Subcutaneous abdominal adipose tissue (tissue), 5 donors: ENCODE data around the gene TAF1.
"Not testable (repeated sequence)": the region's sequence is repeated elsewhere in the genome, so short reads cannot be mapped to it uniquely, and the experiment has no call there.

Source experiments
- H3K27ac ChIP-seq: one replicate; pipeline ENCODE4 v1.7.0; 2013; ENCODE audit warnings: low read depth, mild to moderate bottlenecking, inconsistent platforms, low read length, moderate library complexity
- H3K27me3 ChIP-seq, 5 donors: one replicate each; pipeline ENCODE4 v1.7.0; 2013; ENCODE audit warnings: low read length in 5 of 5, inconsistent platforms in 1 of 5; ENCODE audit not compliant: control insufficient read depth in 5 of 5, insufficient read depth in 4 of 5
- H3K36me3 ChIP-seq, 5 donors: one replicate each; pipeline ENCODE4 v1.7.0; 2013; ENCODE audit warnings: low read length in 5 of 5; ENCODE audit not compliant: control insufficient read depth in 5 of 5, insufficient read depth in 5 of 5
- H3K4me1 ChIP-seq, 5 donors: one replicate each; pipeline ENCODE4 v1.7.0; 2013; ENCODE audit warnings: low read length in 5 of 5, mild to moderate bottlenecking in 3 of 5, moderate library complexity in 1 of 5; ENCODE audit not compliant: control insufficient read depth in 5 of 5, insufficient read depth in 5 of 5
- H3K4me3 ChIP-seq, 5 donors: one replicate each; pipeline ENCODE4 v1.7.0; 2013; ENCODE audit warnings: low read length in 5 of 5, low read depth in 1 of 5
- H3K9ac ChIP-seq, 5 donors: one replicate each; pipeline ENCODE4 v1.7.0; 2013; ENCODE audit warnings: low read length in 5 of 5, mild to moderate bottlenecking in 4 of 5, moderate library complexity in 3 of 5
- H3K9me3 ChIP-seq, 5 donors: one replicate each; pipeline ENCODE4 v1.7.0; 2013; ENCODE audit warnings: low read length in 5 of 5; ENCODE audit not compliant: control insufficient read depth in 5 of 5
- donor health status: healthy.
- donor health status: healthy.
- donor health status: healthy.
- donor health status: healthy.
- donor health status: healthy.

The TAF1 gene

DNA sequence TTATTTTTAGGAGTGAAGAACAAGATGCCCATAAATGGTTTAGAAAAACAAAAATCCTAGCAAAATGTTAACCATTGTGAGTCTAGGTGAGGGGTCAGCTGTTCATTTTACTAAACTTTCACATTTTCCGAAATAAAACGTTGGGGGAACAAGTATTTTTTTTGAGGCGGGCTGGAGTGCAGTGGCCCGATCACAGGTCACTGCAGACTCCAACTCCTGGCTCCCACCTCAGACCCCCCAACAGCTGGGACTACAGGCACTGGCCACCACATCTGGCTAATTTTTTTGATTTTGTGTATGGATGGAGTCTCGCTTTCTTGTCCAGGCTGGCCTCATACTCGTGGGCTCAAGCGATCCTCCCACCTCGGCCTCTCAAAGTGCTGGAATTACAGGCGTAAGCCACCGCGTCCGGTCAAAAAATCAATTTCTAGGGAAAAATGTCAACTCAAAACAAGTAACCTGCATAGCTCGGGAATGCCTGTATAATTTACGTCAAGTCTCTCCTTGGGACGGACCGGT lies 742 bp upstream of the TAF1 start:
- Histone ChIP-seq H3K4me3 (peak overlapping the region; percentile 52 to 82 (median 73)), H3K27me3 (peaks cover 0 to 4% (median 2%) of the 10 kb centered on the region in 5 donors), H3K27ac (peak overlapping the region; percentile 88), H3K9ac (peak overlapping the region; percentile 28 to 84 (median 78)), H3K36me3 (peaks cover 0 to 8% (median under 1%) of the 10 kb centered on the region in 5 donors), H3K9me3 (peaks cover 0 to 6% (median 0%) of the 10 kb centered on the region in 5 donors), H3K4me1 (peaks cover 4 to 25% (median 18%) of the 10 kb centered on the region in 5 donors)

DNA sequence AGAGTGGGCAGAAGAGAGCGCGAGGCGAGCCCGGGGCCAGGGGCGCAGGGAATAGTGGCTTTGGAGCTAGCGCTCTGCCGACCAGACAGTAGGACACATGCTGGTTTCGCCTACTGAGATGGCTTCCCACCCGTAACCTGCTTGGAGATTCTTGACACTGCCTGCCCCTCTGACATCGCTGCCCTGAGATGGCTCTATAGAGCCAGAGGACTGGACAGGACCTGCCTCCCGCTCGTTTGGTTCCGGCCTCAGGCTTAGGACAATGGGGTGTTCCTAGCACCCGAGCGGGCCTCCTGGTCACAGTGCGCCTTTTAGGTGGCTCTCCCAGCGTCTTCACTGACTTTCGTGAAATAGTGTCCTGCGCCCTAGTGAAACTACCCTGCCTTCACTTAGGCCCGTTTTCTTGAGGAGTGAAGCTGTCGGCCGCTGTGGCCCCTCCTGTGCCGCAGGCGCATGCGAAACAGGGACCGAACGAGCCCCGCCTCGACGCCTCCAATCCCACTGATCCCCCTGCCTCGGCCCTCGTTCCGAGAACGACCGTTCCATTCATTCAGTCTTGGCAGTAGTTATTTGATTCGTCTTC lies 608 bp downstream of the TAF1 start:
- H3K4me1 ChIP-seq = peaks cover 4 to 25% (median 18%) of the 10 kb centered on the region in 5 donors
- H3K36me3 ChIP-seq = peaks cover 0 to 13% (median 4%) of the 10 kb centered on the region in 5 donors
- peaks cover 0 to 6% (median 0%) of the 10 kb centered on the region in 5 donors for H3K9me3 ChIP-seq
- H3K9ac ChIP-seq = peak overlapping the region; percentile 56 to 92 (median 64)
- H3K4me3 ChIP-seq = peak overlapping the region; percentile 71 to 94 (median 85)
- peak overlapping the region; percentile 88 for H3K27ac ChIP-seq
- peaks cover 0 to 4% (median 2%) of the 10 kb centered on the region in 5 donors for H3K27me3 ChIP-seq

DNA sequence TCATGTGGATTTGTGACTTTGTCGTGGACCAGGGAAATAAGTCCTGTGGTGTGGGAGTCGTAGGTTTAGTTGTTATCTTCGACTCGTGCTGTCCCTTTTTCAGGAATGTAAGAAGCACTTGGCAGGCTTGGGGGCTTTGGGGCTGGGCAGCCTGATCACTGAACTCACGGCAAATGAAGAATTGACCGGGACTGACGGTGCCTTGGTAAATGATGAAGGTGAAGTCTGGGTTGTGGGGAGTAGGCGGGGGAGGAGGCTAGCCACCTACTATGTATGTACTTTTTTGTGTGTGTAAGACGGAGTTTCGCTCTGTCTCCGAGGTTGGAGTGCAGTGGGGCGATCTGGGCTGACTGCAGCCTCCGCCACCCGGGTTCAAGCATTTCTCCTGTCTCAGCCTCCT lies 1.2 kb downstream of the TAF1 start:
- peak overlapping the region; percentile 88 for H3K27ac ChIP-seq
- H3K9me3 ChIP-seq = peaks cover 0 to 6% (median 0%) of the 10 kb centered on the region in 5 donors
- H3K9ac ChIP-seq = peak overlapping the region in 3 of 5 donors; percentile 56 to 92 (median 86)
- peaks cover 0 to 4% (median 2%) of the 10 kb centered on the region in 5 donors for H3K27me3 ChIP-seq
- H3K36me3 ChIP-seq = peaks cover 0 to 13% (median 4%) of the 10 kb centered on the region in 5 donors
- peak overlapping the region; percentile 71 to 94 (median 85) for H3K4me3 ChIP-seq
- H3K4me1 ChIP-seq = peaks cover 4 to 25% (median 18%) of the 10 kb centered on the region in 5 donors

DNA sequence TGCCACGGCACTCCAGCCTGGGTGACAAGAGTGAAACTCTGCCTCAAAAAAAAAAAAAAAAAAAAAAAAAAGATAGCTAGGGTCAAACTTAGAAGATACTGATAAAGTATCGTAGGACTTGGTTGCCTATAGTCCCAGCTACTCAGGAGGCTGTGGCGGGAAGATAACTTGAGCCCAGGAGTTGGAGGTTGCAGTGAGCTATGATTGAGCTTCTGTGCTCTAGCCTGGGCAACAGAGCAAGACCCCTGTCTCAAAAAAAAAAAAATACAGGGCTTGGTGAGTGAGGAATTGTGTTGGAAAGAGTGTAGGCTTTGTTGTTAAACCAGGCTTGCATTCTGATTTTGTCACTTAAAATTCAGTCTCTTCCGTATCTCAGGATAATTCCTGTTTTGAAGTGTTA lies 6.2 kb downstream of the TAF1 start:
- no peaks in the 10 kb centered on the region for H3K9me3 ChIP-seq
- H3K27ac ChIP-seq = no peak overlapping the region
- H3K27me3 ChIP-seq = peaks cover 0 to 3% (median 0%) of the 10 kb centered on the region in 5 donors
- H3K9ac ChIP-seq = no peak overlapping the region
- H3K4me1 ChIP-seq = peaks cover 2 to 11% (median 10%) of the 10 kb centered on the region in 5 donors
- H3K4me3 ChIP-seq = no peak overlapping the region
- peaks cover 6 to 44% (median 24%) of the 10 kb centered on the region in 5 donors for H3K36me3 ChIP-seq

DNA sequence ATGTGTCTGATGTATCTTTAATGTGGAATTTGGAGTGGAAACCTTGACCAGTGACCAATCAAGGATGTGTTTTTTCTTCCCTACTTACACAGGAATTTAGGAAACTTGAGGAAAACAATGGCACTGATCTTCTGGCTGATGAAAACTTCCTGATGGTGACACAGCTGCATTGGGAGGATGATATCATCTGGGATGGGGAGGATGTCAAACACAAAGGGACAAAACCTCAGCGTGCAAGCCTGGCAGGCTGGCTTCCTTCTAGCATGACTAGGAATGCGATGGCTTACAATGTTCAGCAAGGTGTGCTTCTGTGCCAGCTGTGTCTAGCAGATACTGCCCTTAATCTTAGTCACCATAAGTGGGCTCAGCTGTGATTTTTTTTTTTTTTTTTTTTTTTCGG lies 12.6 kb downstream of the TAF1 start:
- Histone ChIP-seq H3K27ac (no peak overlapping the region), H3K9me3 (no peaks in the 10 kb centered on the region), H3K27me3 (no peaks in the 10 kb centered on the region), H3K4me1 (no peaks in the 10 kb centered on the region), H3K36me3 (peaks cover 31 to 84% (median 50%) of the 10 kb centered on the region in 5 donors), H3K4me3 (no peak overlapping the region), H3K9ac (no peak overlapping the region)

DNA sequence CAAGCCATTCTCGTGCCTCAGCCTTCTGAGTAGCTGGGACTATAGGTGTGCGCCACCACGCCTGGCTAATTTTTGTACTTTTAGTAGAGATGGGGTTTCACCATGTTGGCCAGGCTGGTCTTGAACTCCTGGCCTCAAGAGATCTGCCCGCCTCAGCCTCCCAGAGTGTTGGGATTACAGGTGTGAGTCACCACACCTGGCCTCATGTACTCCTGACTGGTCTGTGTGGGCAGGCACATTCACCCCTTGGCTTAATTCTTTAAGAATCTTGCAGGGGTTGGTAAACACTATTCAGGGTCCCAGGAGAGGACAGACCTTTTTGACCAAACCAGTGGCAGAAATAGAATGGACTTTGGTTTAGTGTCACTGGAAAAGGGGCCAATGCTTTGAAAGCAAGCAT lies 25.6 kb downstream of the TAF1 start:
- peaks cover 32 to 84% (median 66%) of the 10 kb centered on the region in 5 donors for H3K36me3 ChIP-seq
- not testable (repeated sequence) for H3K4me3 ChIP-seq, H3K4me1 ChIP-seq, H3K9me3 ChIP-seq, H3K9ac ChIP-seq, H3K27me3 ChIP-seq, H3K27ac ChIP-seq

DNA sequence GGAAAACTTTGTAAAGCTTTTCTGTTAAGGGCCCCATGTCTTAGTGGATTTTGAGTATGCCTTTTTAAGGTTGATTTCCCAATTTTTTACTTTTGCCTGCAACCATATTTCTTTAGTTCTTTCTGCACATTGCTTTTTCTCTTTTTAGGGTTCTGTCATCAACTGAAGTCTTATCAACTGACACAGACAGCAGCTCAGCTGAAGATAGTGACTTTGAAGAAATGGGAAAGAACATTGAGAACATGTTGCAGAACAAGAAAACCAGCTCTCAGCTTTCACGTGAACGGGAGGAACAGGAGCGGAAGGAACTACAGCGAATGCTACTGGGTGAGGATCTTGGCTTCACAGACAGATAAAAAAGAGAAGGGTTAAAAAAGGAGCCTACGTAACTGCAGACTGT lies 27.8 kb downstream of the TAF1 start:
- Histone ChIP-seq H3K4me3 (no peak overlapping the region), H3K9me3 (no peaks in the 10 kb centered on the region), H3K4me1 (no peaks in the 10 kb centered on the region), H3K27me3 (no peaks in the 10 kb centered on the region), H3K36me3 (peaks cover 28 to 83% (median 64%) of the 10 kb centered on the region in 5 donors), H3K27ac (no peak overlapping the region), H3K9ac (no peak overlapping the region)

DNA sequence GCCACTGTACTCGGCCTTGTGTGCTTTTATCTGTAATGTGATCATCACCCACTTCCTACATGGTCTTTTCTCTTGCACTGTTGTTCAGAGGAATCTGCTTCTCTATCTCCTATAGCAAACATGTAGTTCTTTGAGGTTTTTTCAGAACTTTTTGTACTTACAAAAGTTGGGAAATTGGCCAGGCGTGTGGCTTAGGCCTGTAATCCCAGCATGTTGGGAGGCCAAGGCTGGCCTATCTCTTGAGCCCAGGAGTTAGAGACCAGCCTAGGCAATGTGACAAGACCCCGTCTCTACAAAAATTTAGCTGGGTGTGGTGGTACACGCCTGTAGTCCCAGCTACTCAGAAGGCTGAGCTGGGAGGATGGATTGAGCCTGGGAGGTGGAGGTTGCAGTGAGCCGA lies 30.4 kb downstream of the TAF1 start:
- Histone ChIP-seq H3K27ac (no peak overlapping the region), H3K4me1 (no peaks in the 10 kb centered on the region), H3K27me3 (no peaks in the 10 kb centered on the region), H3K9me3 (no peaks in the 10 kb centered on the region), H3K36me3 (peaks cover 27 to 88% (median 60%) of the 10 kb centered on the region in 5 donors), H3K4me3 (no peak overlapping the region), H3K9ac (no peak overlapping the region)

DNA sequence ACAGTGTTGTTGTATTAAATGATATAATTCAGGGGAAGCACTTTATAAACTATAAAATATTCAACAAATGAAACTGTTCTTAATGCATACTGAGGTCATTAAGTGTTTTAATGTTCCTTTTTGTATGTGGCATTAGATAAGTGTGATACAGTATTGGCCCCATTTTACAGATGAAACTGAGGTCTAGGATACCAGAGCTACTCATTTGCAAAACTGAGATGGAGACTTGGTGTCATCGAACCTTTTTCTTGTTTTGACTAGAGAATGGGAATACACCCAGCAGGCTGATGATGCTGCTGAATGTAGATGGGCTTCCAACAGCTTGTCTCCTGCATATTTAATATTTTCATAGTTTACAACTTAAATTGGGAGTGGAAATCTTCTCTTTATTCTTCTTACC lies 34.6 kb downstream of the TAF1 start:
- Histone ChIP-seq H3K27ac (no peak overlapping the region), H3K4me3 (no peak overlapping the region), H3K36me3 (peaks cover 18 to 73% (median 35%) of the 10 kb centered on the region in 5 donors), H3K9ac (no peak overlapping the region), H3K27me3 (no peaks in the 10 kb centered on the region), H3K4me1 (no peaks in the 10 kb centered on the region), H3K9me3 (no peaks in the 10 kb centered on the region)

DNA sequence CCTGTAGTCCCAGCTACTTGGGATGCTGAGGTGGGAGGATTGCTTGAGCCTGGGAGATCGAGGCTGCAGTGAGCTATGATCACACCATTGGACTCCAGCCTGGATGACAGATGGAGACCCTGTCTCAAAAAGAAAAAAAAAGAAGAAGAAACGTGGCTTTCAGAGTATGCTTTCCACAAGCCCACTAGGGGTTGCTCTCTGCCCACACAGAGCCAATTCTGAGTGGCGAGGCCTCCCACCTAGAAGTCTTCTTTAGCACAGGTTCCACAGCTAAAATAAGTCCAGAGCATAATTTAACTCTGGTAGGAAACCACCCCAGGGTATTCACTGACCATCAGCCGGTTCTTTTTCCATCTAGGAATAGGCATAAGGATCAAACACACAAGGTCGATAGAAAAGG lies 50.1 kb downstream of the TAF1 start:
- H3K36me3 ChIP-seq = peaks cover 9 to 40% (median 25%) of the 10 kb centered on the region in 5 donors
- H3K9me3 ChIP-seq, H3K4me1 ChIP-seq: not testable (repeated sequence)

More for the DNA sequence above, 50.1 kb downstream of the TAF1 start:
- not testable (repeated sequence) for H3K27ac ChIP-seq, H3K4me3 ChIP-seq, H3K27me3 ChIP-seq, H3K9ac ChIP-seq
